Medulla oblongata (tissue), 1 donor: ENCODE measurements around the gene PAEP.
"Not testable (repeated sequence)": the region's sequence is repeated elsewhere in the genome, so short reads cannot be mapped to it uniquely, and the experiment has no call there.

Experiments used
- DNase-seq: peaks from one replicate; pipeline ENCODE4 v3.0.0-alpha.2; 2015; ENCODE audit errors: extremely low spot score

Gene PAEP

DNA sequence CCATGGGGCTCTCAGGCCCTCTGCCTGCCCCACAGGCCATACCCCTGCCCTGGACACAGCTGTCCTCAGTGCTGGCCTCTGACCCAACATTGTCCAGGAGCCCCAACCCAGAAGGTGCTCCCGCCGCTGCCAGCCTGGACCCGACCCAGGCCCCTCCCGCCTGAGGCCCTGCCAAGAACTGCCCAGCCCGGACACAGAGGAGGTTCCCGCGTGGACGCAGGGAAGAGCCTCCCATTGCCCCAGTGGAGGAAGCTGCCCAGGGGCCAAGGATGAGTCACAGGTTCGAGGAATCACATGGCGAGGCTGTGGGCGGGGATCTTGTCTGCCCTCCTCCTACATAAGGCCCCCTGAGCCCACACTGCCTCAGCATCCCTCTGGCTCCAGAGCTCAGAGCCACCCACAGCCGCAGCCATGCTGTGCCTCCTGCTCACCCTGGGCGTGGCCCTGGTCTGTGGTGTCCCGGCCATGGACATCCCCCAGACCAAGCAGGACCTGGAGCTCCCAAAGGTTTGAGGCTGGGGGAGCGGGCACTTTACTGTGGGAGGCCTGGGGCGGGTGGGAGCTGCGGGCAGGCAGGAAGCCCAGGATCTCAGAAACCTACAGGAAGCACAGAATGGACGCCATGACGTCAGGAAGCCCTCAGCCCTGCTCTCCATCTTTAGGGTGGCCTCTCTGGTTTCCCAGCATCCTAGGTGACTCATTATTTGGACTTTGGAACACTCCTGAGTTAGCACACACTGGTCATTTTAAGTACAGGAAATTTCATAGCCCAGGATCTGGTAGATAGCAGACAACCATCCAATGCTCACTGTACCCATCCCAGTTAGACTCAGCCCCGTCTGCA, at the start of gene PAEP:
PAEP (plus strand) TSS at position 366 of the 844 bp plus-strand sequence.
- DNase-seq, result no peak

DNA sequence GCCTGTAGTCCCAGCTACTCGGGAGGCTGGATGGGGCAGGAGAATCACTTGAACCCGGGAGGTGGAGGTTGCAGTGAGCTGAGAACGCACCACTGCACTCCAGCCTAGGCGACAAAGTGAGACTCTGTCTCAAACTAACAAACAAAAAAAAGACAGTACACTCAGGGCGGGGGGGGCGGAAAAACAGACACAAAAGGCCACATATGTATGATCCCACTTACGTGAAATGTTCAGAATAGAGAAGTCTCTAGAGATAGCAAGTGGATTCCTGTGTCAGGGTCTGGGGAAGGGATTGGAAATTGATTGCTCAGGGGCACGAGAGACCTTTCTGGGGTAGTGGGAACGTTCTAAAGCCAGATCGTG, 49.3 kb upstream of the PAEP start:
- DNase-seq, result no peak

DNA sequence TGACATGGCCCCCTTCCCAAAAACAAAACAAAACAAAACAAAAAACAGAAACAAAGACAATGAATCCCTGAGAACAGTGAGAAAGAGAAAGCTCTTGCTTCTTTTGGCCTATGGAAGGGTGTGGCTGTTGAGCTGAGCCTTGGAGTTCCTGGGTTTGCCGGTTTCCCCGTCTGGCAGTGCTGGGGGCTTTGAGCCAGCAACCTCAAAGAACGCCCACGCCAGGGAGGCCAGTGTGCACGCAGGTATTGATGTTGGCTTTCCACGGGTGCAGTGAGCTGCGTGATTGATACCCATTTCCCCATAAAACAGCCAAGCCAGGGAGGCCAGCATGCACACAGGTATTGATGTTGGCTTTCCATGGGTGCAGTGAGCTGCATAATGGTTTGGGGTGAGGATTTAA, 48.7 kb upstream of the PAEP start:
- no peak for DNase-seq

DNA sequence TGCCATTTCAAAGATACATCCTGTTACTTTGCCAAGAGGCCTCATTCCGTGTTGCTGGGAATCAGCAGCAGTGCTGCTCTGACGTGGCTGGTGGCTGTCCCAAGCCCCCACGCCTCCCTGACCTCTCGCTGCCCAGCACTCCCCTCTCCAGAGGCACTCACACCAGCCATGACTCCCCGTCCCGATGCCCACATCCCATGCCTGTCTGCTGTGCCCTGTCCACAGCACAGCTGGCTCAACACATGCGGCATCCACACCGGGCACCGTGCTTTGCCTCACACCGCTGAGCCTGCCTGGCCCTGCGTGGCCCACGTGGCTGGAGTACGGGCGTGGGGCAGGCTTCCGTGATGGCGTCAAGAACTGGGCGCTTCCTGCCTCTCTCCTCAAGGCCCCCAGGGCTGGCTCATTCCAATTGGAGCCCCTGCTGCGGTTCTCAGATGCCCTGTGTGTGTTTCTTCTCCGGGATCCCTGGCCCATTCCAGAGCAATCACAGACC, 48.2 kb upstream of the PAEP start:
- no peak for DNase-seq

DNA sequence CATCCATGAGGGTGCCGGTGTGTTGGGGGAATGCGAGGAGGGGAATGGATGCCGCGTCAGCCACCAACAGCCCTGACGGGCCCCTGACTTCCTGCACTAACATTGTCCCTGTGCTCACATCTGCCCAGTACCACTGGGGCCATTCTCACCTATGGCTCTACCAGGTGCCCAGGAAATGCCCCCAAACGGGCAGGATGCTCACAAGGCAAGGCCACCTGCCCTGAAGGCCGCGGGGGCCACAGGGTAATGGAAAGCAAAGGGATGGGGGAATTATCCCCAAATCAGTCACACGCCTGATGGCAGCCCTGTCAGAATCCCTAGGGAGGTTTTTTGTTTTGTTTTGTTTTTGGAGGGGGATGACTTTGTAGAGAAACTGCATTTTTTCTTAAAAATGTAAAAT, 47.6 kb upstream of the PAEP start:
- not testable (repeated sequence) for DNase-seq

DNA sequence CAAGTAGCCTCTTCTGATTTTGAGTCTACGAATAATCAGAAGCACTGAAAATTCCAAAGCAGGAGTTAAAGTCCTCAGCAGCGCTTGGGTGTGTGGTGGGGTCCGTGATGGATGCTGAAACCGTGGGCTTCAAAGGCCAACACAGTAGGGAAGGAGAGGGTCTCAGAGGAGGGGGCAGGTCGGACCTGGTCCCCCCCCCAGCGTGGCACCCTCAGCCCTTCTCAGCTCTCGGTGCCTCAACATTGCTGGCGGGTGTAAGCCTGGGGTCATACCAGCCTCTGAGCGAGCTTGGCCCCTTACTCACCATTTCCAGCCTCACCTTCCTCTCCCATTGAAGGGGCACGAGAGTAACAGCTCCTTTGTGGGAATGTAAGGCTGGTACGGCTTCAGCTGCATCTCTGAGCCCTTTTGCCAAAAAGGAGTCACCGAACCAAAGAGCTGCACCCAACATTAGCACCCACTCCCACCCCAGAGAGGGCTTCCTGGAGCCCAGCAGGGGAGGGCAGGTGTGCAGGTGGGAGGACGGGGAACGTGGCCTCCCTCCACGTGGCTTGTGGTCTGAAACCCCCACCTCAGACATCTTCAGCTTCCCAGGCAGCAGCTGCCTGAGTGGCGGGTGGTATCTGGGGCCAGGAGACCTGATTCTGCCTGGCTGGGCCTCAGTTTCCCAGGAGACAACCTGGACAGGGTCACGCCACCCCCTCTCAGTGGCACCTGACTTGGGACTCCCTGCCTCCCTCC, 47.0 kb upstream of the PAEP start:
- no peak for DNase-seq

DNA sequence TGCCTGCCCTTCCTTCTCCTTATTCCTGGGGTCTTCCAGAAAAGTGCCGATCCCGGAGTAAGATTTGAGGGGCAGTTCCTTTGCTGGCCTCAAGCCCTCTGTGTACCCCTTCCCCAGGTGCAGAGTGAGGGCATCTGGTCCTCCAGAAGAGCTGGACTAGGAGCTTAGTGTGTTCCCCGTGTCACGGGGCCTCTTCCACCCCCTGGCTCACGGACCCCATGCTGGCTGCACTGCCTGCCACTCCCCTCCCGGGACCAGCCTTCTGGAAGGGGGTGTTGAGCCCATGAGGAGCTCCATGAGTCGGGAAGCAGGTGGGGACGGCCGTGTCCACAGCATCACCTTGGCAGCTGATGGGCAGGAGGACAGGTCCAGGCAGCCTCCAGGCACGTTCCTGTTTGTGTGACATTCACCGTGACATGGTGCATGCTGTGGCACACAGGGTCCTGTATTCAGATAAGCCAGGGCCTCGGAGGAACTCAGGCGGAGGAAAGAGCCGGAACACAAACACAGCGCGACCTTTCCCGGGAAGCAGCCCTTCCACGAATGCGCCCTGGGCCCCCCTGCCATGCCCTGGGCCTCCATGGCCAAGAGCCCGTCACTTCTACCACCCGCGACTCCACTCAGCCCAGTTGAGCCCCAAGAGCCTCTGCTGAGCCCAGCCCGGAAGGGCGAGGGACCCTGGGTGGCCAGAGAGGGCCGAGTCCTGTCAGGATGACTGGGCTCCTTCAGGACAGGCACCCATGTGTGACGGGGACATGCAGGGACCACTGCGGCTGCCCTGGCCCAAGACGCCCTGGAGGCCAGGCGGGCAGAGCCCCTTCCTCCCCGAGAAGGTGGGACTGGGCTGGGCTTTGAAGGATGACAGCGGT, 46.2 kb upstream of the PAEP start:
- DNase-seq, result no peak

DNA sequence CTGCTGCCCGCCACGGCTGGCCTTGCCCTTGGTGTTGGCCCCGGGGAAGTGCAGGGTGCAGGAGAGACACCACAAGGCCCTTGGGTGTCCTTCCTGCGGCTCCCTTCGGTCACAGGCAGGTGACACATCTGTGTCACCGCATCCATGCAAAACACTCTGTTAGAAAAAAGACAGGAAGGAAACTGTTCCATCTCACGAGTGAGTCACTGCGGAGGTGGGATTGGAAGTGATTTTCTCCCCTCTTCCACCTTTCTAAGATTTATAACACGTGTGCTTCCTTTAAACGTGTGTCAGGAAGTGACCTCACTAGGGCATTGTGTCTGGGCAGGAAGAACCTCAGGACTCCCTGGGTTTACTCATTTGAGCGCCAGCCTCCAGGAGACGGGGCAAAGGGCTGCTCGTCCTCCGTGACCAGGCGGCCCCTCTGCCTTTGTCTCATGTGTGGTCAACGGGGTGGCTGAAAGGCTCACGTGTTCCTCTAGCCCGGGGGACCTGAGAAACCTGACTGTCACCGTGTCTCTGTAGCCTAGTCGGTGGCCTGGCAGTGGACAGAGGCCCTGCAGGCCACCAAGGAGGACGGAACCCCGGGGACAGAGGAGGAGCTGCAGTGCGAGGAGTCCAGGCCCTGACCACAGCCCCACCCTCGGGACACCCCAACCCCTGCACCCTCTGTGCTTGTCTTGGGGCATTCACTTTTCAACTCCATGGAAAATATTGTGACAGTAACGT, 45.3 kb upstream of the PAEP start:
- no peak for DNase-seq

DNA sequence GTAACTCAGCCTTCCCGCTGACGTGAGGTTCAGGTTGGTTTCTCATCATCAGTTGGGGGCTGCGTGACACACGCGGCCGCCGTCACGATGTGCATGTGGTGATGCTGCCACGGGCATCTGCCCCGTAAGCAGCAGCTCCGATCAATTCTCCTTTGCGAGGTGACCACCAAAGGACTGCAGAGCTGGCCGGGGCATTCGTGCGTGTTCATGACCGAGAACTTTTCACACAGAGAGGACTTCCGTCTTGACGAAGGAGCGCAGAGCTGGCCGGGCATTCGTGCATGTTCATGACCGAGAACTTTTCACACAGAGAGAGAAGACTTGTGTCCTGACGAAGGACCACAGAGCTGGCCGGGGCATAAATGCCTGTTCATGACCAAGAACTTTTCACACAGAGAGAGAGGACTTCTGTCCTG, 44.1 kb upstream of the PAEP start:
- no peak for DNase-seq

DNA sequence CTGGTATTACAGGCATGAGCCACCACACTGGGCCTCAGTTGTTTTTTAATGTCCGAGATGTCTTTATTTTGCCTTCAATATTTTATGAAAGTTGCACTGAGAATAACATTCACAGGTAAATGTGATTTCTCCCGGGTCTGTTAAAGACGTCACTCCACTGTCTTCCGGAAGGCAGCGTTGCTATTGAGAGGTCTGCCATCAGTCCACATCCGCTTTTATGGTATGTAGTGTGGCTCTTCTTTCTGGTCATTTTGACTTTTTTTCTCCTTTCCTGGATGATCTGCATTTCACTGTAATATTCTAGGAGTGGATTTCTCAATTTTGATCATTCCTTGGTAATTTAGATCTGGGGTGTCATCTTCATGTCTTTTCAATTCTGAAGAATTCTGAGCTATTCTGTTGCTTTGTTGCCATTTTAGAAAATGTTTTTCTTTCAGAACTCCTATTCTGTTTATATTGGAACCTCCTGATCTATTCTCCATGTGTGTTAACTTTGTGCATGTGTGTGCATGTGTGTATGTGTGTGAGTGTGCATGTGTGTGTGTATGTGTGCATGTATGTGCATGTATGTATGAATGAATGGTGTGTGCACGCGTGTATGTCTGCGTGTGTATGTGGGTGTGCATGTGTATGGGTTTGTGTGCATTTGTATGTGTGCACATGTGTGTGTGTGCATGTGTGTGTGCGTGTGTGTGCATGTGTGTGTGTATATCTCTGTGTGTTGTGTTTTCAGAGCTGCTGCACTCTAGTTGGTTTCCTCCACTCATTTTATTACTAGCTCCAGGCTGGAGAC, 42.2 kb upstream of the PAEP start:
- no peak for DNase-seq

DNA sequence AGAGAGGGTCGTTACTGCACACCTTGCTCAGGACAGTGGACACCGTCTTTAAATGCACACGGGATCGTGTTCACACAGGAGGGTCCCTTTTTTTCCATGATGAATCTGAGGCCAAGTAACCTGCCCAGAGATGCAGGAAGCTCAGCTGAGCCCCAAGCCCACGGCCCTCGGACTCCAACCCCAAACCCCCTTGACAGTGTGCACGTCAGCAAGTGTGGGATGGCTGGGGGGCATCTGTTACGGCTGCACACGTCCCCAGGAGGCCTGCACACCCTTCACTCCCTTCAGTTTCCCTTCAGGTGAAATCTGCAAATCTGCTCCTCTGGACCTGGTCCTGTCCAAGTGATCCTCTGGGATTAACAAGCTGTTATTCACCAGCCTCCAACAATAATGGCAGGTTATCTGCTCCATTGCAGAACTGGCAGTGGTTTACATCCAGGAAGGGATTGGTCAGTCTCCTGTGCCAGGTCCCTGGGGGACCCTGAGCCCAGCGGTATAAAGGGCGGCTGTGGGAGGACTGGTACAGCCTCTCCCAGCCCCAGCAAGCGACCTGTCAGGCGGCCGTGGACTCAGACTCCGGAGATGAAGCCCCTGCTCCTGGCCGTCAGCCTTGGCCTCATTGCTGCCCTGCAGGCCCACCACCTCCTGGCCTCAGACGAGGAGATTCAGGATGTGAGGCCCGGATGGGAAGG, 40.5 kb upstream of the PAEP start, which contains the start of gene LCN1:
LCN1 (plus strand) TSS at position 525 of the 692 bp plus-strand sequence; CDS start at position 583, 58 bp downstream.
- DNase-seq, result no peak

DNA sequence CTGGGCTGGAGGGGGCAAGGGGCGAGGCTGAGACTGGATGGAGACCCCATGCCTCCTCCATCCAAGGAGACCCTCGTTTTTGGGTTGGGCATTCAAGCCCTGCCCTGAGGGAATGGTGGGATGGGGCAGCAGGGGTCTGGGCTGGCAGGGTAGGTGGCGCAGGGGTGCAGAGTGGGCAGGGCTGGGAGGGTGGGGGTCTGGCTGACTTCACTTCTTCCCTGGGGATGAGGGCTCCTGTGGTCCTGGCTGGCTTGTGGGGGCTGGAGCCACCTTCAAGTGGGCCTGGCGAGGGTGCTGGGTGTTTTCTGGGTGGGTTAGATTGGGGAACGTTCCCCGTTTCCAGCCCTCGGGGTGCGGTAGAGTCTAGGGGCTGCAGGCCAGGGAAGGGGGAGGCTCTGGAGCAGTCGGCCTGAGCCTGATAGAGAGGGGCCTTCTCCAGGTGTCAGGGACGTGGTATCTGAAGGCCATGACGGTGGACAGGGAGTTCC, 39.9 kb upstream of the PAEP start:
- no peak for DNase-seq

DNA sequence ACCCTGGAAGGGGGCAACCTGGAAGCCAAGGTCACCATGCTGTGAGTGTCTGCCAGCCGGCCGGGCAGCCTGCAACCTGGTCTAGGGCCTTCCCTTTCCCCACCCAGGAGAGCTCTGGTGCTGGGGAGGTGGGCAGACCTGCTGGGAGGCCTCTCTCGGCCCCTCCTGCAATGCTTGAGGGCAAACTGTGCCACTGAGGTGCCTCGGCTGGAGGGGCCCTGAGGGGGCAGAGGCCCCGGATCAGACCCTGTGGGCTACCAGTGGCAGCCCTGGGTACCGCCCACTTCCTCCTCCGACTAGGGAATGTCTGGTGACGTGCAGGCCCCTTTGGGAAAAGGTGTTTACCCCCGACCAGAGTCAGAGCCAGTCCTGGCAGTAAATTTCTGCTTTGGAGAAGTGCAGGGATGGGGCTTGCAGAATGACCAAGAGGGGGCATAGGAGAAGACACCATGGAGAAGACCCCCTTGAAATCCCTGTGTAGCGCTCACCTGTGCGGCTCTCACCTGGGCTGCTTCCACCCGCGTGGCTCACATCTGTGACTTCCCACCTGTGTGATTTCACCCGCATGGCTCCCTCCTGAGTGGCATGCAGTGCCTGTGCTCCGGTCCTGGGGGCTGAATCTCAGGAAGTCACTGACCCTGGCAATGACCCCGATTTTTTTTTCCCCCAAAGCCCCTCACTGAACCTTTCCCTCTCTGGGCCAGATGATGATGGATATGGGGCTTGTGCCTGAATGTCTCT, 39.2 kb upstream of the PAEP start:
- no peak for DNase-seq

DNA sequence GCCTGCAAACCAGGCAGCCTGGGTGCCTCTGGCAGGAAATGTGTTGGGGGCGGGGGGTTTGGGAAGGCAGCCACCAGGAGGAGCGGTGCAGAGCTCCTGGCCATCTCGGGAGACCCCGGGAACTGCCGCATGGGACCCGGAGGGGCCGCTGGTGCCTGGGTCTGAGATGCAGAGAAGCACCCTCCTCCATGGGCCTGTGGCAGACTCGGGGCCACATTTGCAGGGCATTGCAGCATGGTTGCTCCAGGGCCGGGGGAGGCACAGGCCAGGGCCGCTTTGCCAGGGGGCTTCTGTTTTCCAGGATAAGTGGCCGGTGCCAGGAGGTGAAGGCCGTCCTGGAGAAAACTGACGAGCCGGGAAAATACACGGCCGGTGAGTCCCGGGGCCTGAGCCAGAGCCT, 38.6 kb upstream of the PAEP start:
- DNase-seq, result no peak

DNA sequence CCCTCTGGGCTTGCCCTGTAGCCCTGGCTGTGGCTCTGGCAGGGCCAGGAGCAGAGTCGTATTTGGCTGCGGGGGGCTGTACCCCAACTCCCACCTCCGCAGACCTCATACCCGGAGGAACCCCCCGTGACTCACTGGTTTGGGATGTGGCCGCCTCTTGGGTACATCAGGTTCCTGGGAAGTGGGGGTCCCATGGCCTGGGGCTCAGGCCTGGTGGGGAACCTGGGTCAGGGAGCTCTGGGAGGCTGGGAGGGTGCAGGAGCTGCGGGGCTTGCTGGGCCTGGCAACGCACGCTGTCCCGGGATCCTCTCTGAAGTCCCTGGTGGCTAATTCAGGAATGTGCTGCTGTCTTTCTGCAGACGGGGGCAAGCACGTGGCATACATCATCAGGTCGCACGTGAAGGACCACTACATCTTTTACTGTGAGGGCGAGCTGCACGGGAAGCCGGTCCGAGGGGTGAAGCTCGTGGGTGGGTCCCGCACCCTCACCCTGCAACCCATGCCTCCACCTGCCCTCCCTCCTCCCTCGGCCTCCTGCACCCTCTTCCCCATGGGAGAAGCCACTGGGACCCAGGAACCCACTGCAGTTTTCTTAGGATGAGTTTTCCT, 37.9 kb upstream of the PAEP start:
- no peak for DNase-seq

DNA sequence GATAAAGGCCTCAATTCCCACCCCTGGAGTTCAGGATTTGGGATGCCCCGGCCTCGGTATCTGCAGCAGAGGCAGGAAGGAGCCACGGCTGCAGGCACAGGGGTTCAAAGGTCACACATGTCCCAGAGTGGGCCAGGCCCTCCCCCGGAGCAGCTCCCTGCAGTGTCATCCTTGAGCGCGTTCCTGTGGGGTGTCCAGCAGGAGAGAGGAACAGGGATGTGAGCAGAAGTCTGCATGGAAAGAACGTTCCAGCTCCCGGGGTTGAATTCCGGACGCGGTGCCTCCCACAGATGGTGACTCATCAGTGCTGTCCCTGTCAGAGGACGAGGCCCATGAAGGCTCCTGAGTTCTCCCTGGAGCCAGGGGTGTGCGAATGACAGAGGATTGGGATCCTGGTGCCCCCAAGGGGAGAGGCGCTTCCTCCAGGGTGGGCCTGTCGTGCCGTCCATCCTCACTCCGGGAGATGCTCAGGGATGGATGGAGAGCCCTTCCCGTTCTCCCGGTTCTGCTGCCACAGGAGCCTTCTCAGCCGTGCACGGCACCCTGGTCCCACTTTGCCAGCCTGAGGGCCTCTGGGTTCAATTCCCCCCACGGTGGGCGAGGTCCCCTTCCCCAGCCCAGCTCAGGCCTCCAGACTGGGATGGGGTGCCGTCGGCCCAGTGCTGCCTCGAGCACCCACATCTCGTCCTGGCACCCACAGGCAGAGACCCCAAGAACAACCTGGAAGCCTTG, 37.3 kb upstream of the PAEP start:
- DNase-seq, result no peak

DNA sequence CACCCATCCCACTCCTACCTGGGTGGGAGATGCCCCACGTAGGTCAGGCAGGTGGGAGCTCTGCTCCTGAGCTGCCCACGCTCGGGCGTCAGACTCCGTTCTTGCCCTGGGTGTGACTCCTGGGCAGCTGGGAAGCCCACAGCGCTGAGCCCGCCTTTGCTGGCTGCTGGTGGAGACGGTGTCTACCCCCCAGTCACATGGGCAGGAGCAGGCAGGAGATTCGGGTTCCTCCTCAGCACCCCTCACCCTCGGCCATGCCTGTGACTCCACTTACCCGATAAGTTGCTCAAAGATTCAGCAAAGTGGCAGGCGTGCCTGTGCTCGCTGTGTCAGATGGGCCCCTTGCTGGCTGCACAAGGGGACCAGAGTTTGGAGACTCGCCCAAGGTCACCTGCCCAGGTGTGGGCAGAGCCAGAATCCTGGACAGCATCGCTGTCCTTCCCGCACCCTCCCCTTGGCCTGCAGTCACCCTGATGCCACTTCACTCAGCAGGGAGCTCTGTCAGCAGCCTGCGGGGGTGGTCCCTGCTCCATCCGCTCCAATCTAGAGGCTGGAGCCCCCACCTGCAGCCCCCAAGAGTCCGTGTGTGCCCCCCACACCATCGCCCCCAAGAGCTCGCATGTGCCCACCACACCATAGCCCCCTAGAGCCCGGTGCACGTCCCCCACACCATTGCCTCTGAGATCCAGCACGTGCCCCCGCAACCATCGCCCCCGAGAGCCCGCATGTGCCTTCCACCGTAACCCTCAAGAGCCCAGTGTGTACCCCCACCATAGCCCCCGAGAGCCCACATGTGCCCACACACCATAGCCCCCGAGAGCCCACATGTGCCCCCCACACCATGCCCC, 36.1 kb upstream of the PAEP start:
- no peak for DNase-seq
